Stimulated activated CD4-positive, alpha-beta T cell treated with anti-CD3 and anti-CD28 coated beads, TNF-alpha, amount 100 ng/mL, for 4 hours (primary cell): ENCODE data around the gene PPP2R3B.
A peak's percentile ranks its signal among the peaks of the same experiment; 100 is the strongest.

ENCODE experiments used
- DNase-seq, 3 experiments: peaks; one replicate each; pipeline ENCODE4 v3.0.0-alpha.2; 2020; ENCODE audit warnings: low read depth in 3 of 3

The PPP2R3B gene

DNA sequence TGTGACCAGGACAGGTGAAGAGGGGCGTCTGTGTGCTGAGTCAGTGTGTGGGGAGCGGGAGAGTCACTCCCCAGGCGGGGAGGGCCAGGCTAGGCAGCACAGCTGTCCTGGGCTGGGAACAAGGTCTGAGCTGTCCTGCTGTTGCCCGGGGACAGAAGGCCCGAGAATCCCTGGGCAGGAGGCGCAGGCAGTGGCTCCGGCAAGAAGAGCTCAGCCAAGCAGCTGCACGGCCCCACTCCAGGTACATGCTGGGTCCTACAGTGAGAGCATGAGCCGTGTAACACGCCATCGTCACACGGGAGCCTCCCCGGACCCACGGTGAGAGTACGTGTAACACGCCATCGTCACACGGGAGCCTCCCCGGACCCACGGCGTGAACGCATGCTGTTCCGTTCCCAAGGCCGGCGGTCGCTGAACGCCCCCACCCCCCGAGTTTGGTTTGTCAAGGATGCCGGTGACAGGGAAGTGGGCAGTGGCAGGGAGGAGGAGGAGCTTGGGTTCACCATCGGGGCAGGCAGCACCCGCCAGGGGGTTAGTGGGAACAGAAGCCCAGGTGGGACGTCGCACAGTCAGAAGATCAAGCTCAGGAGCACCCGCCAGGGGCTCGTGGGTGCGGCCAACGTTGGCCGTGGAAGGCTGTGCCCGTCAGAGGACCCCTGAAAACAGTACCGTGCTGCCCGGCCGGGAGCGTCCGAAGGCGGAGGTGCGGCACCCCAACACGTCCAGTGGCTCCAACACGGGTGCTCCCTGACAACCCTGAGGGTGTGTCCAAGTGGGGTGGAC, 15.6 kb downstream of the PPP2R3B start:
- DNase-seq: no peak

DNA sequence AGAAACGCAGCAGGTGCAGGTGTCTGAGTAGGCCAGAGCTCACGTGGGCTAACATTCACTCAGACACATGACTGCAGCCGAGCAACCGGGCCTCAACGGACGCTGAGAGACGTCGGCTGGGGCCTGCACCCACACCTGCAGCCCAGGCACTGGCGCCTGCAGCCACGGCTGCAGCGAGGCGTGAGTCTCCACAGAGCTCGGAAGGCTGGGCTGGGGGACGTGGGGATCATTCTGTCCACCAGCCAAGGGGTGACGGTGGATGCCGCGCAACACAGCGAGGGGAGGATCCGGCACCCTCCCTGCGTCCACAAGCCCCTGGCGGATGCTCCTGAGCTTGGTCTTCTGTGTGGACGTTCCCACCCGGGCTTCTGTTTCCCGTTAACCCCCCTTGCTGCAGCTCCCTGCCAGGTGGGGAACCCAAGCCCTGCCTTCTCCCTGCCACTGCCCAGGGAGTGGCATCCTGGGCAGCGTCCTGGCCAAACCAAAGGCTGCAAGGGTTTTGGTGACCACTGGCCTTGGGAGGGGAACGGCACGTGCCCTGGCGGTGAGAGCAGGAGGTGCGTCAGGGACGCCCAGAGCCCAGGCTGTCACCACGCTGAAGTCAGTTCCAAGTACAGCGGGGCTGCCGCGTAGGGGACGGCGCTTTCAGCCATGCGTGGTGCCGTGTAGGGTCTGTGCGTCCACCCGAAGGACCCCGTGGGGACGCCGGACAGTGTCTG, 16.3 kb downstream of the PPP2R3B start:
- no peak for DNase-seq

DNA sequence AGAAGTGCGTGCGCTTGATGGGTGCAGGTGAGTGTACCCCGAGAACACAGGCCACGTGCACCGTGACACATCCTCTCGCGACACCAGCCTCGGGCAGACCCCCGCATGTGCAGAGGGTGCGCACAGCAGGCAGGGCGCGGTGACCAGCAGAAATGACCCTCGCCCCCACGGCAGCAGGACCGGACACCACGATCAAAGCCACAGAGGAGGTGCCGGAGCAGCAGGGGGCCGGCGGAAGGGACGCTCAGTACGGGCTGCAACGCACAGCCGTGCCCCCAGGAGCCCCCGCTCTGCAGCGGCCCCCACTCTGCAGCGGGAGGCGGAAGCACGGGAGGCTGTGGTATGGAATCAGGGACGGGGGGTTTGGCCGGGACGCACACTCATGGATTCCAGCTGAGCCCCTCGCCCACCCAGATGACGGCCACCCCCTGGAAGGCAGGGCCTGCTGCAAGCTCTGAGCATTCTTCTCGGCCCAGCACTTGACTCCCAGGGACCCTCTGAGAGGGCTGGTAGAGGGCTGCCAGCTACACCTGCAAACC, 17.1 kb downstream of the PPP2R3B start:
- no peak for DNase-seq

DNA sequence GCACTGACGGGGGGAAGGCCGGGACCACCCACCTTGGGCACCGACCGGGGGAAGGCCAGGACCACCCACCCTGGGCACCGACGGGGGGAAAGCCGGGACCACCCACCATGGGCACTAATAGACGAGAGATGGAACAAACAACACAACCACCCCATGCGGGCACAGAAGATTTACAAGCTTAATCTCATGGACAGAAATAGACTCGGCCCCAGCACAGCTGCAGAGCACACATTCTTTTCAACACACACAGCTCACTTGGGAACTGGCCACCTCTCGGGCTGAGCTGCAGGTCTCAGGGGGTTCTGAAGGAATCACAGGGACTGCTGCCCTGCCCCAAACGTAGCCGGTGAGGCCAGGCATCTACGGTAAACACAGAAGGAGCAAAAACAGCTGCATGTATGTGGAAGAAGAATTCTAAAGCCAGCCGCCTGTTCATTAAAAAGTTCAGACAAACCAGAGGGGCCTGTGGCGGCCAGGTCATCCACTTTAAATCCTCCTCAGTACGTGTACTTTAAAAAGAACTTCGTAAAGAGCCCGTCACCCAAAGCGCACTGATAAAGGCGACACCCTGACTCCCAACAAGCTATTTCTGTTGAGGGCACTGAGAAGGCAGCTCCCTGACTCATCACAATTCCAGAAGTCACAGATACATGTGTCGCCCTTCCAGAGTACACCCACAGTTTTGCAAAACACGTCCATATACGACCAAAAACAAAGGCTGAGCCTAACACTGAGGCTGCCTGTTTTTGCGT, 17.7 kb downstream of the PPP2R3B start:
- no peak for DNase-seq

DNA sequence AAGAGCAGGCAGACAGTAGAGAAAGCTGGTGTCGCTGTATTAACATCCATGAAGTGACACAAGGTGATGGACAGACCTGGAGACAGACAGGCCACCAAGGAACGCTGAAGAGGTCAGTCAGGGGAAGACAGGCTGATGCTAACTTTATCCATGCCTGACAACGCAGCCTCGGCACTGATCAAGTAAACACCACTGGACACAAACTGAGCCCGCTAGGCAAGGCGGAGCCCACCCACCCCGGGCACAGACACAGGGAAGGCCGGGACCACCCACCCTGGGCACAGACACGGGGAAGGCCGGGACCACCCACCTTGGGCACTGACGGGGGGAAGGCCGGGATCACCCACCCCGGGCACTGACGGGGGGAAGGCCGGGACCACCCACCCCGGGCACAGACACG, 18.8 kb downstream of the PPP2R3B start:
- no peak for DNase-seq

DNA sequence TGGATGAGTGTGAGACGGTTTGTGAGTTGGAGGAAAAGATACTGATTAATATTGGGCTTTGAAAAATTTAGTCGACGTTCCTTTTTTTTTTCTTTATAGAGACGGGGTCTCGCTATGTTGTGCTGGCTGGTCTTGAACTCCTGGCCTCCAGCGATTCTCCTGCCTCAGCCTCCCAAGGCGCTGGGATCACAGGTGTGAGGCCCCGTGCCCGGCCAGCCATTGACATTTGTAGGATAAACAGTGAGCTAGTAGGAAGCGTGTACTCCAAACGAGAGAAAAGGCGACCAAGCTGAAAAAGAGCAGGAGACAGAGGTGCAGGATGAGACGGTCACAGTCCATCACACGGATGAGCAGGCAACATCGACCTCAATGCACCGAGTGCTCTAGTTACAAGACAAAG, 19.4 kb downstream of the PPP2R3B start:
- DNase-seq: no peak

DNA sequence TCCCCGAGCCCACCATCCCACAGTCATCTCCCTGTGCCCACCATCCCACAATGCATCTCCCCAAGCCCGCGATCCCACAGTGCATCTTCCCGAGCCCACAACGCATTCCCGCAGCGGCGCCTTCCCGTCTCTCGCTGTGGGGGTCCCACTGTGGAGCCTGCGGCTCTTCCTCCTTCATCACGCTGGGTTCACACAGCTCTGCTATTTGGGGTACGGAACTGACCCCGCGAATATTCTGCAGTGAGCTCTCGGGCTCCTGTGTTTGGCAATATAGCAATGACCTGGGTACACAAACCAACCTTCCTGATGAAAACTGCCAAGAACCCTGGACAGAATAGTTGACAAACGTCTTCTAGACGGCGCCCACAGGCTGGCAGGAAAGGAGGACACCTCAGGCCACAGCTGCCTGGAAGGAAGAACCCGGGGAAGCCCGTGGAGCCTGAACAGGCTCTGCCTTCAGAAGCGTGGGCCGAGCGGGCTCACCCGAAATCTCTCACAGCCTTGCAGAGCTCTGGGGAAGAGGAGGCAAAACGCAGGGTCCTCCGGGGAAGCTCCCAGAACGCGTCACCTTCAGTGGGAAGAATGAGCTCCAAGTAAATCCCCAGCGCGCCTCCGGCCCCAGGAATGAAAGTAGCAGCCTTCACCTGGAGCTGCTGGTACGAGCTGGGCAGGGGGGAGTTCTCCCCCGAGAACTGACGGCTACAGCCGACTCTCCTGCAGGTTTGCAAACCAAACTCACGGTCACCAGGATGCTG, 22.9 kb downstream of the PPP2R3B start:
- DNase-seq: no peak

DNA sequence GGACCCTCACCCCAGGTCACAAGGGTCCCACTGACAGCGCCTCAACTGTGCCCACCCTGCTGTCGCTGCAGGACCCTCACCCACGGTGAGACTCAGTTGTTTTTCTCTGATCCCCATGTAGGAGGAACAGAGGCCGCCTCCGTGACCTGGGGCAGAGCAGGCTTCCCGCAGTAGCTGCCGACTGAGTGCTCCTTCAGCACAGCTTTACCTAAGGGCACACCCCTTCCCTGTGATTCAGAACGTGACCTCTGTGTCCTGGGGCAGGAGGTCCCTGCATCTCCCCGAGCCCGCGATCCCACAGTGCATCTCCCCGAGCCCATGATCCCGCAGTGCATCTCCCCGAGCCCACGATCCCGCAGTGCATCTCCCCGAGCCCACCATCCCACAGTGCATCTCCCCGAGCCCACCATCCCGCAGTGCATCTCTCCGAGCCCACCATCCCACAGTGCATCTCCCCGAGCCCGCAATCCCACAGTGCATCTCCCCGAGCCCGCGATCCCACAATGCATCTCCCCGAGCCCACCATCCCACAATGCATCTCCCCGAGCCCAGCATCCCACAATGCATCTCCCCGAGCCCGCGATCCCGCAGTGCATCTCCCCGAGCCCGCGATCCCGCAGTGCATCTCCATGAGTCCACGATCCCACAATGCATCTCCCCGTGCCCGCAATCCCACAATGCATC, 23.6 kb downstream of the PPP2R3B start:
- no peak for DNase-seq

DNA sequence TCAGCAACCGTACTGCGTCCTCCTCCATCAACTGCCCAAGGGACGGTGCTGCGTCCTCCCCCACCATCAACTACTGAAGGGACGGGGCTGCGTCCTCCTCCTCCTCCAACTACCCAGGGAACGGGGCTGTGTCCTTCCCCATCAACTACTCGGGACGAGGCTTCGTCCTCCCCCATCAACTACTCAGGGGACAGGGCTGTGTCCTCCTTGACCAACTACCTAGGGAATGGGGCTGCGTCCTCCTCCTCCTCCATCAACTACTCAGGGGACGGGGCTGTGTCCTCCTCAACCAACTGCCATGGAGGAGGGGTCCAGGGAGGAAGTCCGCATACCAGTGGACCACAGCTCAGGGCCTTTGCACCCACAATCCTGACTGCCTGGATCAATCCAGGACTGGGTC, 24.4 kb downstream of the PPP2R3B start:
- no peak for DNase-seq

DNA sequence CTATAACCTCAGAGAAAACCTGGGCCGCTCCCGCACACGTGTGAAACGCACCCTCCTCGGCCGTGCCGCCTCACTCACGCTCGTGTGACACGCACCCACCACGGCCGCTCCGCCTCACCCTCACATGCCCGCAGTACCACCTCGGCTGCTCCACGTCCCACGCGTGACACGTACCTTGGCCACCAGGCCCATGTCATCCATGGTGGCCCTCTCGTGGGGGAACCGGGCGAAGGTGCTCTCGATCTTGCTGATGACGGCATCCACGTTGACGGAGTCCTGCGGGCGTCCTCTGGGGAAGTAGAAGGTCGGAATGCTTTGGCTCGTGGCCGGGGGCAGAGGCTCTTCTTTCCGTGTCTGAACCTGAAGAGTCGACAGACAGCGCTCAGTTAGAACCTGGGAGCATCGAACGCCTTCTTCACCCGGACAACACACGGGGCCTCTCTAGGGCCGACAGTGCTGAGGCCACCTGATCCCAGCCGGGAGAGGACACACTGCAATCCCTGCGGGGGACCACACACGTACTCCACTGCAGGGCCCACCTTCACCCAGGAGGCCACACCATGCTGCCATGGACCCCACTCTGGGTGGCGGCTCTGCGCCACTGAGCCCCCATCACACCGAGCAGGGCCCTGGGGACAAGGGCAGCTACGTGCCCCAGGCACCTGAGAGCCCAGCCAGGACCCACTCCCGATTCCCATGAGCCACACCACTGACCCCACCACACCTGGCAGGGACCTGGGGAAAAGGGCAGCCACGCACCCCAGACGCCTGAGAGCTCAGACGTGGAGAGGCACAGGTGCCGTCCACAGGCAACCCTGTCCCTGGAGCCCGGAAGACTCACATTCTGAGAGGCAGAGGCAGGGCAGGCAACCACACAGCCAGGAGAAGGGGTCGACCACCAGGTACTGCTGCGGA, 25.2 kb downstream of the PPP2R3B start:
- DNase-seq: no peak

DNA sequence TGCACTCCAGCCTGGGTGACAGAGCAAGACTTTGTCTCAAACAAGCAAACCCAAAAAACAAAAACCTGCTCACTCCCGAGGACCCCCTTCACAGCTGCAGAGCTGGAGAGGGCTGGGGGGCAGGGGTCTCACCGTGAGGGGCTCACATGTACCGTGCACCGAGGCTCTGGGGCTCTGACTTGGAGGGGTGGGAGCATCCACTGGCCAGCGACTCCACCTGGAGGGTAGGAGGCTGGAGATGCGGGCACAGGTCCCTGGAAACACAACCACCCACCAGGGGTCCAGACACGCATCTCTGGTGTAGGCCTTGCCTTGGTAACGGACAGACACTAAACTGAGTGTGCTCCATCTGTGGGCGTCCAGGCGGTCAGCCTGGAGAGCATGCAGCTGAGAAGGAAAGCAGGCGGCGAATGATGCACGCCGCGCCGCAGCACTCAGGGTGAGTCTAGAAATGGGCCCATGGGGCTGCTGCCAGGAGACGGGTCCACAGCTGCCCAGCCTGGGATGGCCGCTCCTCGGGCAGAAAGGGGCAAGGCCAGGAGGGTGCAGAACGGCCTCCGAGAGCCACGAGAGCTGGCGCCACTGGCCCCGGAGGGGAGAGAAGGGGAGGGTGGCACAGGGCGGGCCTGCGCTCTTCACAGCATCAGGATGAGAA, 26.1 kb downstream of the PPP2R3B start:
- DNase-seq: no peak

DNA sequence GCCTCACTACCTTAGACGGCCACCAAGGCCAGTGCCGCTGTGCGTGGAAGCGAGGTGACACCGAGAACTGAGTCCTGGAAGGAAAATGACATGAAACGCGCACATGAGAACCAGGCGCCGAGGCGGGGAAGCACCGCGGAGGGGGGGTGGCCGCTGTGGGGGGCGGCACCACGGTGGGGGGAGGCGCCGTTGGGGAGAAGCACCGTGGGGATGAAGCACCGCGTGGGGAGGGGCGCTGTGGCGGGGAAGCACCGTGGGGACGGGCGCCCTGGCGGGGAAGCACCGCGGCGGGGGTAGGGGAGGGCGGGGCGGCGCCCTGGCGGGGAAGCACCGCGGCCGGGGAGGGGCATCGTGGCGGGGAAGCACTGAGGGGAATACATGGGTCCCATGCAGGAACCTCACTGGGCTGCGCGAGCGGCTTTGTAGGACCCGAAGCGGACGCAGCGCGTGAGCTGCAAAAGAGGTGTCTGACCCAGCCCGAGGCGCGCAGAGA, 28.0 kb downstream of the PPP2R3B start:
- DNase-seq: no peak

DNA sequence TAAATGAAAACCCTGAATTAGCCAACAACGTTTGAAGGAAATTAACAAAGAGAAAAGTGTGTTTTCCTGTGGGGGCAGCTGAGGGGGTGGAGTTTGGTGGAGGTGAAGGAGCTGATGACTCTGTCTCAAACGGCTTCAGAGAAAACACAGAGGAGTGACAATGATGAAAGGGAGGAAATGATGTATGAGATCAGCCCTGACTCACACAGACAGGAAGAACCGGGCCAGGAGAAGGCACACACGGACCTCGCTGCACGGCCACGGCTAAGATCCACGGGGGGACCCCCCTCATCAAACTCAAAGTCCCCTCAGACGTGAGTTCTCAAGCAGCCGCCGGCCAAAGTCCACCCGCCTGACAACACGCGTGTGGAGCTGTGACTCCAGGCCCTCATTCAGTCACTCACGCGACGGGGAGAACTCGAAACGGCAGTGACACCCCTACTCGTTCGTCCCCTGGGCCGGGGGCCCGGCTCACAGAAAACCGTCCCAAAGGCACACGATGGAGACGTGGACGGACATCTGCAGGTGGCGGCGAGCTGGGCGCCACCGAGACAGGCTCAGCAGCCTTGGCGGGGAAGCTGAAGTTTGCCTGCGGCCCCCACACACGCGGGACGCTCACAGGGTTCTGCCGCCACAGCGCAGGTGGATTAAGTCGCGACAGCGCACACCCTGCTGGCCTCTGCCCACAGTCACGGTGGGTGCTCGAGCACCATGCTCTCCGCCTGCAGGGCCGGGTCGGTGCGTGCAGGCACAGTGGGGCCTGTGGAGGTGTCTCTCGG, 28.8 kb downstream of the PPP2R3B start:
- DNase-seq: peak in 2 of 3 experiments; percentile 28 to 33

DNA sequence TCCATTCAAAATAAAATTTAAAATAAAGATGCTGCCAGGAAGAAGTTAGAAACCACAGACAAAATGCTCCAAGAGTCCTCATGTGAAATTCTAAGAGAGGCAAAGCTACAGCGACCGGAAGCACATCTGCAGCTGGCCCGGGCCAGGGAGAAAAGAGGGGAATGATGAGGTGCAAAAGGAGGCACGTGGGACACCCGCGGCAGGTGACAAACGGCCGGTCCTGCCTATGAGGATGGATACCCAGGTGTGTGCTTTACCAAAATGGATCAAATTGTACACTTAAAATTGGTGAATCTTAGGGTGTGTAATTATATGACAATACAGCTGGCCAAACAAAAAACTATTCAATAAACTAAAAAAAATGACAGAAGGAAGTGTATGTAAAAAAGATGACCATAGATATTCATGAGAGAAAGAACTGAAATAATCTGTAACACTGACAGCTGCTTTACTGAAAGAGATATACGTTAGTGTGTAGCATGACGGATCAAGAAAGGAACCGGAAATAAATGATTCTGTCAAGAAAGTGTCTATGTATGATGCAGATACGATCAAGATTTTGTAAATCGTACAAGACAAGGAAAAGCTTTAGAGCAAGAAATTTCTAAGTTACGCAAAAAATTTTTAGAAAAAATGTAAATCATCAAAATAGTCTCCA, 29.5 kb downstream of the PPP2R3B start:
- no peak for DNase-seq

DNA sequence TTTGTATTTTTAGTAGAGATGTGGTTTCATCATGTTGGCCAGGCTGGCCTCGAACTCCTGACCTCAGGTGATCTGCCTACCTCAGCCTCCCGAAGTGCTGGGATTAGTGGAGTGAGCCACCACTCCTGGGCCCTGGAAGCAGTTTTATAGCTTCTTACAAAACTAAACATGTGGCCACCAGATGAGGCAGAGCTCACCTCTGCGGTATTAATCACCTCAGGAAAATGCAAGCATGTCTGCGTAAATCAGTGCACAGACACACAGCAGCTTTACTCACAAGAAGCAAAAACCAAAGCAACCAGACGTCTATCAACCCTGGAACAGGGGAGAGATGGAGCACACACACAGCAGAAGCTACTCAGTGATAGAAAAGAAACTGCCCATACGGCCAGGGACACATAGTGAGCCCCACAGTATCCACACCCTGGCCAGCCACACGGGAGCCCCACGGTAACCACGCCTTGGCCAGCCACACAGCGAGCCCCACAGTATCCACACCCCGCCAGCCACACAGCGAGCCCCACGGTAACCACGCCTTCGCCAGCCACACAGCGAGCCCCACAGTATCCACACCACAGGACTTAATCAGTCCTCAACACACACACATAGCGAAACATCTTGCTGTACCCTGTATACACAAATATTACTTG, 30.2 kb downstream of the PPP2R3B start:
- DNase-seq: no peak

DNA sequence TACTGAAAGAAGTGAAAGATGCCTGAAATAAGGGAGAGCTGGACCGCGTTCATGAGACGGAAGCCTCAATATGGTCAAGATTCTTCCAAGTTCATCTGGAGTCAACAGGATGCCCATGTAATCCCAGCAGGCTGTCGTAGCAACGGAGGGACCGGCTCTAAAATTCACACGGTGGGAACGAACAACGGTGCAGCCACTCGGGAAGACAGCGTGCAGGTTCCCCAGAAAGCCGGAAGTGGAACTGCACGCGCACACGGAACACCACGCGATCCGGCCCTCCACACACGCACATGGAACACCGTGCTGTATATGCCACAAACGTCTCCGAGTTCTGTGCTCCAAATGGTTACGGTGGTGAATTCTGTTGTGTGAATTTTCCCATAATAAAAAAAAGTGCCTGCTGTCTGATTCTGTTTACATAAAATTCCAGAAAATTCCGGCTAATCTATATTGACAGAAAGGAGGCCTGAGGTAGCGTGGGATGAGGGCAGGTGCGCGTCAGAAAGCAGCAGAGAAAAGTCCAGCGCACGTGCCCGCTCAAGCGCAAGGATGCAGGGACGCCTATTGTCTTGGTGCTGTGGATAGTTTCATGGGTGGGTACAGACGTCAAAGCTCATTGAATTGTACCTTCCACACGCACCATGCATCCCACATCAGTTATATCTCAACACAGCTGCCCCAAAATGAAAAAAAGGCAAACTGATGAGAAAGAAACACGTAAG, 31.2 kb downstream of the PPP2R3B start:
- DNase-seq: no peak
